Measurements from ENCODE around the gene EXOSC1.
"Not testable (repeated sequence)": the region's sequence is repeated elsewhere in the genome, so short reads cannot be mapped to it uniquely, and the experiment has no call there.

GRCh38 chr10:97468781-97469180, 23.0 kb upstream of the EXOSC1 start:
- TF ChIP-seq CTCF (IDR thresholded peaks at IDR 0.05; ENCODE audit: low read depth, low read length, missing input control); JUND (IDR thresholded peaks at IDR 0.05); RAD21 (IDR thresholded peaks at IDR 0.05); GABPA (IDR thresholded peaks at IDR 0.05 in 1 of 2, conservative IDR thresholded peaks at IDR 0.05 in 1 of 2); SP1 (IDR thresholded peaks at IDR 0.05); ZBTB33 (IDR thresholded peaks at IDR 0.05): not testable (repeated sequence)

All from liver (tissue), 3 donors.